DOHH2 (cell line): ENCODE results near the gene DCLK2.

ENCODE experiments used
- H3F3A ChIP-seq: fragments of 200-600 bp; sonication (generic), shearing (Covaris generic); 2 replicates; pipeline ENCODE4 v1.6.0; 2016; ENCODE audit warnings: antibody characterized with exemption, mild to moderate bottlenecking; ENCODE audit not compliant: control insufficient read depth, insufficient read depth
- H3K27ac ChIP-seq: fragments of 200-600 bp; sonication (generic); 2 replicates; pipeline ENCODE4 v1.5.1; 2014; ENCODE audit warnings: low read depth, mild to moderate bottlenecking, low read length, moderate library complexity
- H3K27me3 ChIP-seq: fragments of 200-600 bp; sonication (generic); 2 replicates; pipeline ENCODE4 v1.6.1; 2014; ENCODE audit warnings: mild to moderate bottlenecking, low read length, mixed read lengths; ENCODE audit not compliant: control insufficient read depth
- H3K36me3 ChIP-seq: fragments of 200-600 bp; sonication (generic); 2 replicates; pipeline ENCODE4 v1.6.1; 2014; ENCODE audit warnings: mild to moderate bottlenecking, low read length, moderate library complexity, mixed read lengths; ENCODE audit not compliant: control insufficient read depth
- H3K4me1 ChIP-seq: fragments of 200-600 bp; sonication (generic); 2 replicates; pipeline ENCODE4 v1.6.1; 2014; ENCODE audit warnings: mild to moderate bottlenecking, low read length, mixed read lengths; ENCODE audit not compliant: control insufficient read depth
- H3K4me2 ChIP-seq: fragments of 200-600 bp; sonication (generic); 2 replicates; pipeline ENCODE4 v1.6.0; 2014; ENCODE audit warnings: mild to moderate bottlenecking, low read length, moderate library complexity
- H3K4me3 ChIP-seq: fragments of 200-600 bp; sonication (generic); 2 replicates; pipeline ENCODE4 v1.5.1; 2014; ENCODE audit warnings: mild to moderate bottlenecking, low read length, mixed read lengths
- H3K79me2 ChIP-seq: fragments of 200-600 bp; sonication (generic); 2 replicates; pipeline ENCODE4 v1.6.1; 2014; ENCODE audit warnings: mild to moderate bottlenecking, low read length, mixed read lengths; ENCODE audit not compliant: control insufficient read depth
- H3K9me2 ChIP-seq: fragments of 200-600 bp; sonication (generic); replicated peaks from 2 replicates; pipeline ENCODE4 v1.6.1; 2014; ENCODE audit warnings: mild to moderate bottlenecking, low read length, mixed read lengths; ENCODE audit not compliant: control insufficient read depth
- H3K9me3 ChIP-seq: fragments of 200-600 bp; sonication (generic); 2 replicates; pipeline ENCODE4 v1.6.1; 2014; ENCODE audit warnings: antibody characterized with exemption, low read length, mixed read lengths; ENCODE audit not compliant: control insufficient read depth, insufficient read depth
- H4K20me1 ChIP-seq: fragments of 200-600 bp; sonication (generic); 2 replicates; pipeline ENCODE4 v1.6.0; 2014; ENCODE audit warnings: low read depth, mild to moderate bottlenecking, antibody characterized with exemption, low read length, moderate library complexity; ENCODE audit not compliant: control insufficient read depth, insufficient read depth
- EZH2phosphoT487 ChIP-seq: fragments of 200-600 bp; sonication (generic); IDR thresholded peaks from 2 replicates; pipeline ENCODE4 v1.6.1; 2017; ENCODE audit warnings: borderline replicate concordance, mild to moderate bottlenecking, antibody characterized with exemption, low read length, moderate library complexity, mixed read lengths
- TF ChIP-seq, protein P1 (sequence below): fragments of 200-600 bp; sonication (generic); IDR thresholded peaks from one replicate; pipeline ENCODE4 v1.5.1; 2014; ENCODE audit warnings: antibody characterized with exemption, mild to moderate bottlenecking, low read depth, low read length; ENCODE audit not compliant: poor library complexity, severe bottlenecking

Gene DCLK2

GRCh38 chr4:150068300-150068960 is 9.8 kb upstream of the DCLK2 start:
- no peaks in the 10 kb centered on the region for H3K9me2 ChIP-seq
- no peak overlapping the region for H3K27ac ChIP-seq
- H3K4me3 ChIP-seq = no peak overlapping the region
- no peak overlapping the region for H3K4me2 ChIP-seq
- H3K36me3 ChIP-seq = no peaks in the 10 kb centered on the region
- H3K9me3 ChIP-seq = no peaks in the 10 kb centered on the region
- no peaks in the 10 kb centered on the region for H3K27me3 ChIP-seq
- H3F3A ChIP-seq = no peaks in the 10 kb centered on the region
- TF ChIP-seq EZH2phosphoT487 = no peak
- TF ChIP-seq, protein P1, sequence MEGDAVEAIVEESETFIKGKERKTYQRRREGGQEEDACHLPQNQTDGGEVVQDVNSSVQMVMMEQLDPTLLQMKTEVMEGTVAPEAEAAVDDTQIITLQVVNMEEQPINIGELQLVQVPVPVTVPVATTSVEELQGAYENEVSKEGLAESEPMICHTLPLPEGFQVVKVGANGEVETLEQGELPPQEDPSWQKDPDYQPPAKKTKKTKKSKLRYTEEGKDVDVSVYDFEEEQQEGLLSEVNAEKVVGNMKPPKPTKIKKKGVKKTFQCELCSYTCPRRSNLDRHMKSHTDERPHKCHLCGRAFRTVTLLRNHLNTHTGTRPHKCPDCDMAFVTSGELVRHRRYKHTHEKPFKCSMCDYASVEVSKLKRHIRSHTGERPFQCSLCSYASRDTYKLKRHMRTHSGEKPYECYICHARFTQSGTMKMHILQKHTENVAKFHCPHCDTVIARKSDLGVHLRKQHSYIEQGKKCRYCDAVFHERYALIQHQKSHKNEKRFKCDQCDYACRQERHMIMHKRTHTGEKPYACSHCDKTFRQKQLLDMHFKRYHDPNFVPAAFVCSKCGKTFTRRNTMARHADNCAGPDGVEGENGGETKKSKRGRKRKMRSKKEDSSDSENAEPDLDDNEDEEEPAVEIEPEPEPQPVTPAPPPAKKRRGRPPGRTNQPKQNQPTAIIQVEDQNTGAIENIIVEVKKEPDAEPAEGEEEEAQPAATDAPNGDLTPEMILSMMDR = no peak
- H3K79me2 ChIP-seq = no peaks in the 10 kb centered on the region
- H3K4me1 ChIP-seq = no peaks in the 10 kb centered on the region
- no peaks in the 10 kb centered on the region for H4K20me1 ChIP-seq

GRCh38 chr4:150069353-150069752 is 8.9 kb upstream of the DCLK2 start:
- Histone ChIP-seq H3K4me3 (no peak overlapping the region), H4K20me1 (no peaks in the 10 kb centered on the region), H3K79me2 (no peaks in the 10 kb centered on the region), H3K27ac (no peak overlapping the region), H3F3A (no peaks in the 10 kb centered on the region), H3K9me3 (no peaks in the 10 kb centered on the region), H3K4me2 (no peak overlapping the region), H3K9me2 (no peaks in the 10 kb centered on the region), H3K27me3 (no peaks in the 10 kb centered on the region), H3K36me3 (no peaks in the 10 kb centered on the region), H3K4me1 (no peaks in the 10 kb centered on the region)
- TF ChIP-seq, protein P1 = no peak
- TF ChIP-seq EZH2phosphoT487 = no peak

GRCh38 chr4:150070464-150071170 is 7.6 kb upstream of the DCLK2 start:
- Histone ChIP-seq H3K36me3 (no peaks in the 10 kb centered on the region), H3K27ac (no peak overlapping the region), H3K9me3 (no peaks in the 10 kb centered on the region), H3K4me3 (no peak overlapping the region), H3K4me1 (no peaks in the 10 kb centered on the region), H3K9me2 (no peaks in the 10 kb centered on the region), H4K20me1 (no peaks in the 10 kb centered on the region), H3K79me2 (no peaks in the 10 kb centered on the region), H3K27me3 (no peaks in the 10 kb centered on the region), H3K4me2 (no peak overlapping the region), H3F3A (no peaks in the 10 kb centered on the region)
- TF ChIP-seq EZH2phosphoT487 = no peak
- TF ChIP-seq, protein P1 = no peak
